ENCODE data around the gene ZFP92.

Gene ZFP92

DNA sequence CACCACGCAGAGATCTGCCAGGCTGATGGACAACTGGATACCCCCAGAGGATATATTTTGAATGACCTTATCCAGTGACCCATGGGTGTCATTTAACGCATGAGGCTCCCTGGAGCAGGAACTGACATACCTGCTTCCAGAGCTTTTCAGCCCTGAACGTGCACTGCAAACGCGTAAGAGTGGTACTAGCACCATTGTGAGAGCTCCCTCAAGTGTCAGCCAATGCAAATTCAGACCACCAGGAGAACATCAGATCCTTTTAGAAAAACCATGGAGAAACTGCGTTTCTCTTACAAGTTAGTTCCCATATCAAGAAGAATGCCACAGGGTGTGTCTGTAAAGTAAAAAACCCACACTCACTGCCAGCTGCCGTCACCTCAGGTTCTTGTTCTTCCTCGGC lies 27.3 kb downstream of the ZFP92 start:
- no peak for DNase-seq (ENCODE audit: low read depth in 2 of 2, low spot score in 1 of 2)

DNA sequence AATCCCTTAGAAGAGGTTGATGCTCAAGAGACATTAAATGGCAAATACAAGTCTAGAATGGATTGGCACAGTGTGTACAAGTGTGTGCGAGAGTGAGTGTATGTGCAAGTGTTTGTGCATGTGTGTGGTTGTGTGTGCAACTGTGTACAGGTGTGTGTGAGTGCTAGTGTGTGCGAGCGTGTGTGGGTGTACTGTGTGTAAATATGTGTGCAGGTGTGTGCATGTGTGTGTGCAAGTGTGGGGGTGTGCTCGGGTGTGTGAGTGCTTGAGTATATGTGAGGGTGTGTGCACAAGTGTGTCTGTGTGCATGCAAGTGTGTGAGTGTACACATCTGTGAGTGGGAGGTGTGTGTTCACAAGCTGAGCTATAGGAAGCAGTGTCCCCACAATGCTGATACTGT lies 28.7 kb downstream of the ZFP92 start:
- no peak for DNase-seq (ENCODE audit: low read depth in 2 of 2, low spot score in 1 of 2)

DNA sequence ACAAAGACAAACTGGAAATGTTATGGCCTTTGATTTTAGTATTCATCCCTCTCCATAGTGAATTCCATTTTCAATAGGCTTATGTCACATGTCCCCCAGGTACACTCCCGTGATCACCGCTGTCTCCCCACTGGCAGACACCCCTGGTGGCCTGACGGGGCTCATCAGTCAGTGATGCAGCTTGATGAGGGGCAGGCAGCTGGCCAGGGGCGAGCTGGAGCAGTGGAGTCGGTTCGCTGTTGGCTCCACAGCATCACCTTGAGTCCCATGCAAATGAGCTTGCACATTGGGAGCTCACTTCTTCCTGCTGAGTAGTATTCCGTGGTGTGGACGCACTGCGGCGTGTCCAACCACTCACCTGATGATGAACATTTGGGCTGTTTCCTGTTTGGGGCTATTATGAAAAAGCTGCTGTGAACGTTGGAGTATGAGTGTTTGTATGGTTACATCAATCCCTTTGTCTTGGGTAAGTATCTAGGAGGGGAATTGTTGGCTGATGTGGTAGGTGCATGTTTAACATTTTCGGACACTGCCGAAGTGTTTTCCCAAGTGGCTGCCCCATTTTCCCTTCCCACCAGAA lies 29.4 kb downstream of the ZFP92 start:
- no peak for DNase-seq (ENCODE audit: low read depth in 2 of 2, low spot score in 1 of 2)

DNA sequence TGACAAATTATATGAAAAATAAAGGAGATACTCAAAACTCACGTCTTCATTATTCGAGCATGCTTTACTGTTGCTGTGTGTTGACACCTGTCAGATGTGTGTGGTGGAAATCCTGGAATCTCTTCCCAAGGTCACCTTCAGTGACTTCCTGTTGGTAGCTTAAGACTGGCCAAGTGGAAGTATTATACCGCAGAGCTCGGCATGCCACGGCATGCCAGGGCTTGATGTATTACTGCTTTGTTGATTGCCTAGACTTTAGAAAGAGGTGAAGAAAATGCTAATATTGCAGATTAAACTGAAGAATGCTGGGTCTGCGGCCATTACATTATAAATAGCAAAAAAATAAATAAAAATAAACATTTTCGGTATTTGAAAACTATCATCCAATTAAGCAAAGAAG lies 30.0 kb downstream of the ZFP92 start:
- DNase-seq (ENCODE audit: low read depth in 2 of 2, low spot score in 1 of 2) = no peak

- DNase-seq (ENCODE audit: low read depth in 2 of 2, low spot score in 1 of 2) = no peak
These were observed 30.7 kb downstream of the ZFP92 start for GRCh38 chrX:153441981-153442380.

- DNase-seq (ENCODE audit: low read depth in 2 of 2, low spot score in 1 of 2) = no peak
These were observed 31.2 kb downstream of the ZFP92 start for GRCh38 chrX:153442463-153442862.

- no peak for DNase-seq (ENCODE audit: low read depth in 2 of 2, low spot score in 1 of 2)
These were observed 32.4 kb downstream of the ZFP92 start for GRCh38 chrX:153443476-153444332.

DNA sequence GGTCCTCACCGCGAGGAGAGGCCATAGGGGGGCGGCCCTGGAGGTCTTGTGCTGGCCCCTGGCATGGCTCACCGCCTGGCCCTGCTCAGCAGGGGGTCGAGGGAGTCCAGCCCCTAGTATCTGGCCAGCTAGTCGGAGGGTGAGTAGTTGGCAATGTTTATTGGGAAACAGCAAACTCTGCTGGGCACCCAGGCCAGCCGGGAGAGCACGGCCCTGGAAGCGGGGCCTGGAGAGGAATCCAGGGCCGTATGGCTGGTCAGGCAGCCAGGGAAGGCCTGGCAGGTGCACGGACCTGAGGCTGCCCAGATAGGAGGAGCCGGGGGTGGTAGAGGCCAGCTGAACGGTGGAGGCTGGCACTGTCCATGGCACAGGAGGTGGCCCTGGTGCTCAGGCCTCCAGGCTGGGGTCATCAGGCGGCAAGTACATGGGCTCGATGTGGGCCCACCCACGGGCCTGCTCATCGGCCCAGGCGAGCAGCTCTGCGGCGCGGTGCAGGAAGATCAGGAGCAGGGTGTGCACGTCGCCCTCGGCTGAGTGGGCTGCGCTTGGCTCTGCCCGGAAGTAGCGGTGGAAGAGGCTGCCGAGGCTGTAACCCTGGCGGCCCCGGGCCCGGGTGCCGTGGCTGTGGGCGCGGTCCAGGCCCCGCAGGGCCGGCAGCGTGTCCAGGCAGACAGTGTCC lies 33.2 kb downstream of the ZFP92 start:
- DNase-seq (ENCODE audit: low read depth in 2 of 2, low spot score in 1 of 2) = no peak

DNA sequence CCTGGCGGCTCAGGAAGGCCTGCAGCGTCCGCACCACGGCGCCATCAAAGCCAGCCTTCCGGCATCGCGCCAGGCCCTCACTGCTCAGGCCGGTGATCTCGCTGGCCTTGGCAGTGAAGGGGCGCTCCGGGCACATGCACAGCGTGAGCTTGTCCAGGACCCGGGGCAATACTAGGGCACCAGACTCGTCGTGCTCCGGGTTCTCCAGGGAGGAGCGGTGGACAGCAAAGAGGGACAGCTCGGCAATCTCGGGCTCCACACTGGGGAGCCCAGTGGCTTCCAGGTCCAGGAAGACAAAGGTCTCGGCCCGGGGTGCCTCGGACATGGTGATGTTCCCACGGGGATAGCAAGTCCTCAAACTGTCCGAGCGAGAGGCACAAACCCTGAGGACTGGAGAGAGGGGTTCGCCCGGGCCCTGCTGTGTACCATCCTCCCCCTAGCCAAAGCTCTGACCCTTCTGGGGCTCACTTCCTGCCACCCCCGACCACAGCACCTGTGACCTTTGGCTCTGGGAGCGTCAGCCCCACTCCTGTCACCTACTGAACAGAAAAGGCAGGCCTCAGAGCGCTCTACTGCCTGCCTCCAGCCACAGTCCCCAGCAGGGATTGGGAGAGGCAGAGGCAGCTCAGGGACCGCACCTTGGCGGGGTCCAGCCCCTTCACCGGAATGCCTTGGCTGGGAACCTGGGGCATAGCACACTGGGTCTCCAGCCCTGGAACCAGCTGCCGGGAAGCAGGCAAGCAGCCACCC lies 34.0 kb downstream of the ZFP92 start:
- no peak for DNase-seq (ENCODE audit: low read depth in 2 of 2, low spot score in 1 of 2)

- DNase-seq (ENCODE audit: low read depth in 2 of 2, low spot score in 1 of 2) = no peak
These were observed 34.8 kb downstream of the ZFP92 start, which contains the start of gene TREX2 for GRCh38 chrX:153445856-153446635. Gene TREX2, minus strand, starts transcription at chrX:153446056. Its CDS starts 626 bp downstream, at chrX:153445430.

GRCh38 chrX:153446636-153446936 lies 35.3 kb downstream of the ZFP92 start:
- no peak for DNase-seq (ENCODE audit: low read depth in 2 of 2, low spot score in 1 of 2)

DNA sequence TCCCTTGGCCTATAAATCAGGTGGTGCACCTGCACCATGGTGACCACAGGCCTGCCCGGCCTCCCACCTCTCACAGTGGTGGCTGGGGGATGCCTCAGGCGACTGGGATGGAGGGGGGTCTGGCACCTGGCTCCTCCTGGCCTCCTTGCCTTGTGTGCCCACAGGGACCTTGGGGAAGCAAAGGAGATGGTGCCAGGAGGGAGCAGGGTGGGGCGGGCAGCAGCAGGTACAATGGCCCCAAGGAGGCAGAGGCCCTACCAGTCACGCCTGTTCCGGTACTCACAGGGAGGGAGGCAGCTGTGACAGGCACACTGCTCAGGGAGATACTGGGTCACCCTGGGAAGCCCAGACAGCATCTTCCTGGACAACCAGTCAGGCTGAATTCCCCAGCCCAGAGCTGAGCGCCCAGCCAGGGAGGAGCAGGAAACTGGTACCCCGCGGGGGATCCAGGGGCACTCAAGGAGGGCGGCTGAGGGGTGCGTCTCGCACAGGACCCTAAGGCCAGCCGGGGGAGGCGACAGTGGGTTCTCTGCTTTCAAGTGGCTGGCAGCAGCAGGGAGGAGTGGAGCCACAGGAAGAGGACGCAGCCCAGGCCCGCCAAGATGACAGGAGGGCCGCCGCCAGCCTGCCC lies 35.8 kb downstream of the ZFP92 start:
- no peak for DNase-seq (ENCODE audit: low read depth in 2 of 2, low spot score in 1 of 2)

DNA sequence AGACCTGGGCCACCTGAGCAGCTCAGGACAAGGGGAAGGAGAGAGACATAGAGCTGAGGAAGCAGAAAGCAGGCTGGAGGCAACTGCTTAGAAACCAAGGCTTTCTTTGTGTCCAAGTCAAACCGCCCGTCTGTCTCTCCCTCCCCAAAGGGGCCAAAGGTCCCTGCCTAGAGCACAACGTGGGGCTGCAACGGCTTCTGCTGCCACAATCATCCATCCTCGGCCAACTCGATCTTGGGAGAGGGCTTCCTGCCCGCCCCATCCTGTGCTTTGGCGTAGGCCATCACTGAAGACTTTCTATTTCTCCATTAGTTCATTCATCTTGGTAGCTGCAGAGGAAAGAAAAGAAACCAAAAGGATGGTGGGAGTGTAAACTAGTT lies 36.3 kb downstream of the ZFP92 start:
- no peak for DNase-seq (ENCODE audit: low read depth in 2 of 2, low spot score in 1 of 2)

- no peak for DNase-seq (ENCODE audit: low read depth in 2 of 2, low spot score in 1 of 2)
These were observed 37.5 kb downstream of the ZFP92 start for GRCh38 chrX:153448556-153449367.

DNA sequence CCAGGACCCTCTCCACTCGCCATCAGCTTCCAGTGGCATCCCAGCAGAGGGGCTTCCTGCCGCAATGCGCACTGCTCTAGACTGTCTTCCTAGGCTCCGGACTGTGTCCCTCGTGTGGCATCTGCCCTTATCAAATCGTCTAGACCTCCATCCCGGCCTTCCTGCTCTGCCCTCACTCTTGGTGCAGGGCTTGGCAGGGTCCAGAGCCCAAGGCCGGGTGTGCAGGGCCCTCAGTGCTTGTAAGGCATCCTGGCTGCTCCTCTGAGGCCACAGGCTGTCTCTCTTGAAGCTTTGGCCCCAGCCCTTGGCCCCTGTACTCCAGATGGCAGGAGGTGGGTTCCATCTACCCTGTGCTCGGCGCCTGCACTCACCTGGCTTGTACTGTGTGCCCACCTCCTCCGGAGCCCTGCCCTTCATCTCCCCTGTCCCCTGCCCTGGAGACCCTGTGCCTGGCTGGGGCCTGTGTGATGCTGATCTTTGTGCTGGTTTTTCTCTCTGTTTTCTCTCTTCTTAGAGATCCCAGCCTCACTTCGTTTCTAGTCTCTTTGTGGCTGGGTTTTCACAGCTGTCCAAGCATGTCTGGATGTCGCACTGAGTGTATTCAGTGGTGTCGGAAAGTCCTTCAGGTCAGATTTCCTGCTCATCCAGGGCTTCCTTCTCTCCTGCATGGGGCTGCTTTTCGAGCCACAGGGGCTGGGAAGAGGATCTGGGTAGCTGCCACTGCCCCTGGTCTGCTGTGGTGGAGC lies 38.3 kb downstream of the ZFP92 start:
- no peak for DNase-seq (ENCODE audit: low read depth in 2 of 2, low spot score in 1 of 2)

DNA sequence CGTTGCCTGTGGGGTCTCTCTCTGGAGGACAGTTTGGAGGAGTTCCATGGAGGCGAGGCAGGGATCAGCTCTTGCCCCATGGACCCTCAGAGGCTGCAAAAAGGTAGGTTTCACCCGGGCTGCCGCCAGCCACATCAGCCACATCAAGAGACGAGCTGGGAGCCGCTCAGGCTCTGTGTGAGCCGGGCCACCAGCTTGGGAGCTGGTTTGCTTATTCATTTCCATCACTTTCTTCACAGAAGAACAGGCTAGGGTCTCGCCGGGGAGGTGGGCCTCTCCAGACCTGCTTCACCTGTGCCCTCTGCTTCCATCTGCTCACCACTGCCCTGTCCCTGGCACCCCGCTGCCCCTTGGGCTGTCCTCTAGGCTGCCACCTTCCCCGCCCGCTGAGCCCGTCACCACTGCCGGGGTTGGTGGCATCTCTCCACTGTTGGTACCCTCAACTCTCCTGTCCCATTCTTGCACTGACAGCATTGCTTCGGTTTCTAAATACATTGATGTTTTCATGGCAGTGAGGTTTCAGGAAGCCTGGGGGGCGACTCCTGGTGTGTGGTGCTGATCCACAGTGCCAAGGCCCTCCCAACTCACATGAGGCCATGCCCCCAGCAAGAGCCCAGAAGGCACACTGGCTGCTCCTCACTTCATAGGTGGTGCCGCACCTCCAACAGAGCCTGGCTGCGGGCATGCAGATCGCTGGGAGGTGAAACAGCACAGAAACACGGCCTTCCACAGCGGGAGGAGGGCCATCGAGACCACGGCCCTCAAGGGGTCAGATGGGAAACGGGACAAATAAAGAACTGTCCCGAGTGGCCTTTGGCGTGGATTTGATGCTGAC lies 39.1 kb downstream of the ZFP92 start:
- DNase-seq (ENCODE audit: low read depth in 2 of 2, low spot score in 1 of 2) = no peak

DNA sequence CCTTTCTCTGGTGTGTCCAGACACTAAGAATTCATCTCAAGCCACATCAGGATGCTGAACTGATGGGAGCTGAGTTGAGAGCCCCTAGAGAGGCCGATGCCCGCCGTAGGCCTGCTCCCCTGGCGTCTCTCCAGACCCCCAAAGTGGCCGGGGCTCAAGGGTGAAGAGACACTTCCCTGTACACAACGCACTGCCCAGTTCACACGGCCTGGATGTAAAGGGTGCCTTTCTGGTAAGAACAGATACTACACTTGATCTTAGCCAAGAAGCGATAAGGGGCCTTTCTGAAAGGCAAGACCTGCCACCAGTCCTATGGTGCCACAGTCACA lies 39.6 kb downstream of the ZFP92 start:
- DNase-seq (ENCODE audit: low read depth in 2 of 2, low spot score in 1 of 2) = no peak

DNA sequence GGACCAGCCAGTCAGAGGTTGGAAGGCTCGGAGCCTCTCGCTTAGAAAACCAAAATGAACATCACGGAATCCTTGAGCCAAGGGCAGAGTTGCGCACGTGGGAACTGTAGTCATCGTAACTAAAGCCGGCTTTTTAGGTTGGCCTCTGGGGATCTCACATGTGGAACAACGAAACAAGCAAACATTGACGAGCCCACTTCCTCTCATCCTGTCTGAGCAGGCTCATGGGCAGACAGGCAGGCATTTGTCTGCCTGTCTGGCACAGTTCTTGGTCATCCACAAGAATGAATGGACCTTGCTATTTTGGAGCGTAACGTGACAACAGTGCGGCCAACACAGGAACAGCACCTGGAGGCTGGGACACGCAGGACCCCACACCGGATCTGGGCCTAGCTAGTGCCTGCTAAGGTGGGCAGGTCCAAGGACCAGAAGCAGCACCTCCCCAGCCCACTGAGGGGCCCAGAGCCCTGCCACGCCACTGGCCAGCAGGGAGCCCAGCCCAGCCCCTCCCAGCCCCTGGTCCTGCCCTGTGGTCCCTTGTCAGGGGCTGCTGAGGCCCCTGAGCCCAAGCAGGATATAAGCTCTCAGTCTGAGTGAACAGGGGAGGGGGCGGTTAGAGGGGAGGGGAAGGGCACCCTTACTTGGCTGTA lies 43.8 kb downstream of the ZFP92 start:
- DNase-seq (ENCODE audit: low read depth in 2 of 2, low spot score in 1 of 2) = no peak
